ENCODE measurements around the gene SRRM4. TPM values are rescaled to one million over a fixed set of nuclear protein-coding genes. Genes with fewer than 3 reads are reported as not detected.

SRRM4 gene
- total RNA-seq, 1 experiment from 2014 or later, result 1.4 TPM

DNA sequence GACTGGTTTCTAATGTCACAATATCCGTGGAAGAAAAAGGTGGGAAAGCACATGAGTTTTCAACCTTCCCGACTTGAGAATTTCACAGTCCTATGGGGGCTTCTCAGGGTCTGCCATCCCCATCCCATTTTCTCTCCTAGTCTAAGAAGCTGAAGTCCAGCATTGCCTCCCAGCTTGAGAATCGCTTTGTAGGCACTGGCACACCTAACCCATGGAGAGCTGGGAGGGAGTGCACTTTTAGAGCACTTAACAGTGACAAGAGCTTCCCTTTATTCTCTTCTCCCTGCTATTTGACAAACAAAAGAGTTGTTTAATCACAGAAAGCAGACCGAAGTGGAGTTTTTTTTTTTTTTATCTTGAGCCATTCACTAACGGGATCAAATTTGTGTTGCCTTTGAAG lies 22.8 kb upstream of the SRRM4 start:
- Mint-ChIP-seq H3K4me3 (no peak overlapping the region), H3K27ac (no peak overlapping the region), H3K4me1 (peaks cover 9 to 14% of the 10 kb centered on the region in 2 experiments), H3K9me3 (peaks cover 10 to 11% of the 10 kb centered on the region in 2 experiments; a peak in 4 of 5 replicates), H3K27me3 (ENCODE audit: low read depth) (peaks cover 18% of the 10 kb centered on the region), H3K36me3 (ENCODE audit: insufficient read depth in 1 of 3, low read depth in 3 of 3) (no peaks in the 10 kb centered on the region; a peak in 2 of 7 replicates)
- no peaks in the 10 kb centered on the region for H4K20me1 ChIP-seq (ENCODE audit: control insufficient read depth, insufficient read depth, insufficient read length)
- H3K27ac ChIP-seq (ENCODE audit: insufficient read length, low read depth, low read length), result no peak overlapping the region
- no peak overlapping the region for H3T11ph ChIP-seq (ENCODE audit: low read length)
- no peak overlapping the region for H3K4me2 ChIP-seq (ENCODE audit: insufficient read depth, insufficient read length, low read length)
- no peak overlapping the region for H4K91ac ChIP-seq (ENCODE audit: insufficient read length, low read depth, low read length)
- no peaks in the 10 kb centered on the region for H3K79me1 ChIP-seq (ENCODE audit: insufficient read depth, low read depth, low read length, poor library complexity, severe bottlenecking)
- H3K56ac ChIP-seq (ENCODE audit: insufficient read length, low read depth, low read length), result no peak overlapping the region
- H3K9ac ChIP-seq (ENCODE audit: extremely low read depth, insufficient read length, low read length), result no peak overlapping the region
- no peak overlapping the region for H2AK5ac ChIP-seq (ENCODE audit: insufficient read length, low read length)
- no peak overlapping the region for H4K8ac ChIP-seq (replicated peaks; ENCODE audit: insufficient read length, low read depth, low read length)
- no peak overlapping the region for H2BK5ac ChIP-seq (ENCODE audit: insufficient read length, low read length)
- peak; percentile 34 for DNase-seq
- H2BK20ac ChIP-seq (ENCODE audit: low read depth, low read length, poor library complexity, severe bottlenecking), result no peak overlapping the region
- H3K18ac ChIP-seq (ENCODE audit: insufficient read length, low read depth, low read length), result no peak overlapping the region
- TF ChIP-seq, protein P1, sequence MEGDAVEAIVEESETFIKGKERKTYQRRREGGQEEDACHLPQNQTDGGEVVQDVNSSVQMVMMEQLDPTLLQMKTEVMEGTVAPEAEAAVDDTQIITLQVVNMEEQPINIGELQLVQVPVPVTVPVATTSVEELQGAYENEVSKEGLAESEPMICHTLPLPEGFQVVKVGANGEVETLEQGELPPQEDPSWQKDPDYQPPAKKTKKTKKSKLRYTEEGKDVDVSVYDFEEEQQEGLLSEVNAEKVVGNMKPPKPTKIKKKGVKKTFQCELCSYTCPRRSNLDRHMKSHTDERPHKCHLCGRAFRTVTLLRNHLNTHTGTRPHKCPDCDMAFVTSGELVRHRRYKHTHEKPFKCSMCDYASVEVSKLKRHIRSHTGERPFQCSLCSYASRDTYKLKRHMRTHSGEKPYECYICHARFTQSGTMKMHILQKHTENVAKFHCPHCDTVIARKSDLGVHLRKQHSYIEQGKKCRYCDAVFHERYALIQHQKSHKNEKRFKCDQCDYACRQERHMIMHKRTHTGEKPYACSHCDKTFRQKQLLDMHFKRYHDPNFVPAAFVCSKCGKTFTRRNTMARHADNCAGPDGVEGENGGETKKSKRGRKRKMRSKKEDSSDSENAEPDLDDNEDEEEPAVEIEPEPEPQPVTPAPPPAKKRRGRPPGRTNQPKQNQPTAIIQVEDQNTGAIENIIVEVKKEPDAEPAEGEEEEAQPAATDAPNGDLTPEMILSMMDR (conservative IDR thresholded peaks at IDR 0.05), result no peak
- no peaks in the 10 kb centered on the region for H3K9me3 ChIP-seq (ENCODE audit: control insufficient read depth, low read depth, low read length)
- H2BK15ac ChIP-seq (ENCODE audit: low read depth, low read length), result no peak overlapping the region
- no peak overlapping the region for H3K14ac ChIP-seq (ENCODE audit: insufficient read depth, low read length)
- no peak overlapping the region for H3K4ac ChIP-seq (ENCODE audit: low read depth, low read length)
- H3K79me2 ChIP-seq (ENCODE audit: insufficient read depth, low read length), result no peaks in the 10 kb centered on the region
- no peaks in the 10 kb centered on the region for H3K23me2 ChIP-seq (ENCODE audit: insufficient read length, low read depth, low read length, poor library complexity, severe bottlenecking)
- no peaks in the 10 kb centered on the region for H3K27me3 ChIP-seq (ENCODE audit: insufficient read depth, low read length)
- no peak overlapping the region for H3K23ac ChIP-seq (ENCODE audit: insufficient read length, low read depth, low read length)
- no peak overlapping the region for H2BK120ac ChIP-seq (ENCODE audit: low read depth, low read length, poor library complexity, severe bottlenecking)
- H3K4me1 ChIP-seq (ENCODE audit: insufficient read depth, low read length), result no peaks in the 10 kb centered on the region
- H2AFZ ChIP-seq (ENCODE audit: low read length), result no peak overlapping the region
- H4K5ac ChIP-seq (ENCODE audit: insufficient read length, low read depth, low read length), result no peak overlapping the region
- H2BK12ac ChIP-seq (ENCODE audit: insufficient read length, low read depth, low read length), result no peak overlapping the region
- no CpG with 5 or more reads among the region's 5 CpGs for WGBS (ENCODE audit: extremely low coverage, insufficient read length, low lambda C conversion rate)

Measured in H9 (cell line).